Lower leg skin (tissue), 3 donors: Measurements from ENCODE around the gene SLC16A13.

Experiments
- CTCF ChIP-seq, 3 donors: fragments of 450-650 bp; IDR thresholded peaks; one replicate each; pipeline ENCODE4 v1.5.1; 2016; ENCODE audit warnings: antibody characterized with exemption in 3 of 3, mild to moderate bottlenecking in 3 of 3, moderate library complexity in 2 of 3
- POLR2A ChIP-seq, 2 donors: fragments of 450-650 bp; IDR thresholded peaks; one replicate each; pipeline ENCODE4 v1.6.1; 2016 to 2017; ENCODE audit warnings: antibody characterized with exemption in 2 of 2, mild to moderate bottlenecking in 1 of 2, moderate library complexity in 1 of 2

- no peak for TF ChIP-seq CTCF (IDR thresholded peaks at IDR 0.05)
- TF ChIP-seq POLR2A (IDR thresholded peaks at IDR 0.05): no peak
Measured at GRCh38 chr17:6989779-6990178, 46.0 kb upstream of the SLC16A13 start.
